GM23338 (cell line): Measurements from ENCODE around the gene EYA4. TPM values are rescaled to one million over a fixed set of nuclear protein-coding genes. Genes with fewer than 3 reads are reported as not detected.

Experiments
- ATAC-seq: fragments of 200-7000 bp; cut with Tn5 transposase; 3 replicates; pipeline ENCODE4 v1.9.1; 2020
- DNase-seq: peaks from one replicate; pipeline ENCODE4 v3.0.0-alpha.2; 2015; ENCODE audit warnings: low spot score
- H2AFZ ChIP-seq: fragments of 200-600 bp; sonication (generic); 2 replicates; pipeline ENCODE4 v1.8.0; 2016; ENCODE audit warnings: antibody characterized with exemption, mild to moderate bottlenecking, moderate library complexity
- H3F3A ChIP-seq: fragments of 200-600 bp; sonication (generic); replicated peaks from 2 replicates; pipeline ENCODE4 v1.8.0; 2017; ENCODE audit warnings: antibody characterized with exemption, mixed run types, low read depth
- H3K27ac ChIP-seq: fragments of 200-600 bp; sonication (generic); 2 replicates; pipeline ENCODE4 v1.6.1; 2016; ENCODE audit warnings: low read depth
- H3K27me3 ChIP-seq: fragments of 200-600 bp; sonication (generic); 2 replicates; pipeline ENCODE4 v1.8.0; 2016; ENCODE audit warnings: mild to moderate bottlenecking, mixed run types, moderate library complexity; ENCODE audit not compliant: insufficient read depth
- H3K36me3 ChIP-seq: fragments of 200-600 bp; sonication (generic); 2 replicates; pipeline ENCODE4 v1.8.0; 2016; ENCODE audit warnings: mild to moderate bottlenecking; ENCODE audit not compliant: insufficient read depth
- H3K4me1 ChIP-seq: fragments of 200-600 bp; sonication (generic); 2 replicates; pipeline ENCODE4 v1.8.0; 2016; ENCODE audit warnings: mild to moderate bottlenecking, moderate library complexity; ENCODE audit not compliant: insufficient read depth
- H3K4me2 ChIP-seq: fragments of 200-600 bp; sonication (generic); 2 replicates; pipeline ENCODE4 v1.7.1; 2017; ENCODE audit warnings: mixed run types
- H3K4me3 ChIP-seq: fragments of 200-600 bp; sonication (generic); 2 replicates; pipeline ENCODE4 v1.6.1; 2016; ENCODE audit warnings: mixed run types
- H3K79me2 ChIP-seq: fragments of 200-600 bp; sonication (generic); replicated peaks from 2 replicates; pipeline ENCODE4 v1.8.0; 2017; ENCODE audit warnings: mild to moderate bottlenecking; ENCODE audit not compliant: insufficient read depth
- H3K9me2 ChIP-seq: fragments of 200-600 bp; sonication (generic); 2 replicates; pipeline ENCODE4 v1.8.0; 2017; ENCODE audit not compliant: insufficient read depth
- H4K20me1 ChIP-seq: fragments of 200-600 bp; sonication (generic); replicated peaks from 2 replicates; pipeline ENCODE4 v1.8.0; 2017; ENCODE audit warnings: mild to moderate bottlenecking; ENCODE audit not compliant: insufficient read depth
- H3K27ac Mint-ChIP-seq: 2 replicates; pipeline ENCODE4 v1.8.0; 2020; ENCODE audit warnings: inconsistent platforms, mild to moderate bottlenecking, moderate library complexity, mixed read lengths
- H3K27me3 Mint-ChIP-seq: 3 replicates; pipeline ENCODE4 v1.8.0; 2022; ENCODE audit warnings: low read depth, mild to moderate bottlenecking, moderate library complexity, mixed read lengths, inconsistent platforms; ENCODE audit not compliant: insufficient read depth, poor library complexity
- H3K36me3 Mint-ChIP-seq: 3 replicates; pipeline ENCODE4 v1.8.0; 2021; ENCODE audit warnings: low read depth, mild to moderate bottlenecking, inconsistent platforms, moderate library complexity, mixed read lengths
- H3K4me1 Mint-ChIP-seq: 3 replicates; pipeline ENCODE4 v1.8.0; 2020; ENCODE audit warnings: mild to moderate bottlenecking, inconsistent platforms, mixed read lengths
- H3K4me3 Mint-ChIP-seq: 3 replicates; pipeline ENCODE4 v1.8.0; 2021; ENCODE audit warnings: moderate library complexity, mild to moderate bottlenecking, inconsistent platforms, mixed read lengths
- H3K9me3 Mint-ChIP-seq: 3 replicates; pipeline ENCODE4 v1.8.0; 2020; ENCODE audit warnings: moderate library complexity, mild to moderate bottlenecking, inconsistent platforms, mixed read lengths
- CREB1 ChIP-seq: fragments of 250-450 bp; sonication (Bioruptor Pico); IDR thresholded peaks from 2 replicates; pipeline ENCODE4 v1.5.0; 2020; ENCODE audit warnings: low read depth, mild to moderate bottlenecking, moderate library complexity
- ETS1 ChIP-seq: IDR thresholded peaks from 2 replicates; pipeline ENCODE4 v1.6.1; 2016; ENCODE audit warnings: antibody characterized with exemption
- EZH2 ChIP-seq: fragments of 200-600 bp; sonication (generic); IDR thresholded peaks from one replicate; pipeline ENCODE4 v1.8.0; 2017; ENCODE audit warnings: antibody characterized with exemption, mild to moderate bottlenecking, low read depth; ENCODE audit not compliant: unreplicated experiment
- EZH2phosphoT487 ChIP-seq: fragments of 200-600 bp; sonication (generic); IDR thresholded peaks from one replicate; pipeline ENCODE4 v1.8.1; 2018; ENCODE audit warnings: antibody characterized with exemption; ENCODE audit not compliant: unreplicated experiment
- JUNB ChIP-seq: IDR thresholded peaks from one replicate; pipeline ENCODE4 v1.6.1; 2016; ENCODE audit warnings: antibody characterized with exemption; ENCODE audit not compliant: unreplicated experiment
- NANOG ChIP-seq: IDR thresholded peaks from 2 replicates; pipeline ENCODE4 v1.6.1; 2016; ENCODE audit warnings: antibody characterized with exemption, borderline replicate concordance
- POLR2AphosphoS5 ChIP-seq: IDR thresholded peaks from 2 replicates; pipeline ENCODE4 v1.6.1; 2016; ENCODE audit warnings: antibody characterized with exemption, low read depth
- REST ChIP-seq: IDR thresholded peaks from one replicate; pipeline ENCODE4 v1.6.1; 2018; ENCODE audit warnings: antibody characterized with exemption; ENCODE audit not compliant: unreplicated experiment
- STAT1 ChIP-seq: IDR thresholded peaks from one replicate; pipeline ENCODE4 v1.6.1; 2016; ENCODE audit warnings: antibody characterized with exemption; ENCODE audit not compliant: unreplicated experiment
- ZNF114 ChIP-seq: fragments of 250-450 bp; sonication (Bioruptor Pico); IDR thresholded peaks from 2 replicates; pipeline ENCODE4 v1.5.0; 2020; ENCODE audit warnings: mild to moderate bottlenecking, moderate library complexity
- ZNF331 ChIP-seq: fragments of 250-450 bp; sonication (Bioruptor Pico); IDR thresholded peaks from 2 replicates; pipeline ENCODE4 v1.5.0; 2020; ENCODE audit warnings: low read depth, mild to moderate bottlenecking, moderate library complexity
- ZNF462 ChIP-seq: fragments of 250-450 bp; sonication (Bioruptor Pico); IDR thresholded peaks from 2 replicates; pipeline ENCODE4 v1.5.0; 2020; ENCODE audit warnings: mild to moderate bottlenecking, moderate library complexity
- polyA plus RNA-seq: library from polyadenylated mRNA; unstranded; fragments of >200 nt; fragmentation: Nextera tagmentation; extraction: Ambion mirVana; gene quantifications from 2 replicates; pipeline ENCODE4 v1.2.1, GENCODE V29; 2016
- total RNA-seq: library from RNA; depleted of rRNA; stranded (reverse); fragments of >200 nt; shearing (Covaris generic); gene quantifications from 2 replicates; pipeline ENCODE4 v1.2.3, GENCODE V29; 2014

The EYA4 gene
- total and polyA plus RNA-seq, 2 experiments from 2014 or later: 0.05 to 0.21 TPM

- TF ChIP-seq JUNB: no peak
- H3K36me3 ChIP-seq: no peaks in the 10 kb centered on the region
- Mint-ChIP-seq H3K36me3 (no peaks in the 10 kb centered on the region), H3K4me1 (no peaks in the 10 kb centered on the region), H3K9me3 (no peaks in the 10 kb centered on the region), H3K27ac (no peak overlapping the region), H3K4me3 (no peak overlapping the region), H3K27me3 (no peaks in the 10 kb centered on the region)
- H3K4me2 ChIP-seq: no peak overlapping the region
- H3F3A ChIP-seq: no peaks in the 10 kb centered on the region
- no peak overlapping the region for H2AFZ ChIP-seq
- DNase-seq (no peak), ATAC-seq (no peak)
- no peaks in the 10 kb centered on the region for H3K79me2 ChIP-seq
- H3K27ac ChIP-seq: no peak overlapping the region
- H3K4me3 ChIP-seq: no peak overlapping the region
- H3K9me2 ChIP-seq: no peaks in the 10 kb centered on the region
- no peaks in the 10 kb centered on the region for H3K27me3 ChIP-seq
- H4K20me1 ChIP-seq: no peaks in the 10 kb centered on the region
- H3K4me1 ChIP-seq: no peaks in the 10 kb centered on the region
These were observed 135.6 kb downstream of the EYA4 start for GRCh38 chr6:133376743-133377142.

- Histone ChIP-seq H3K4me1 (no peaks in the 10 kb centered on the region), H3K4me3 (no peak overlapping the region), H3K9me2 (no peaks in the 10 kb centered on the region), H3K27ac (no peak overlapping the region), H3K79me2 (no peaks in the 10 kb centered on the region), H3K36me3 (no peaks in the 10 kb centered on the region), H4K20me1 (no peaks in the 10 kb centered on the region), H3K27me3 (no peaks in the 10 kb centered on the region), H2AFZ (no peak overlapping the region), H3F3A (no peaks in the 10 kb centered on the region), H3K4me2 (no peak overlapping the region)
- DNase-seq (no peak), ATAC-seq (no peak)
- Mint-ChIP-seq H3K9me3 (no peaks in the 10 kb centered on the region), H3K4me1 (no peaks in the 10 kb centered on the region), H3K27ac (no peak overlapping the region), H3K36me3 (no peaks in the 10 kb centered on the region), H3K4me3 (no peak overlapping the region), H3K27me3 (no peaks in the 10 kb centered on the region)
- TF ChIP-seq ZNF114 (CRISPR knock-in tag) (no peak), ETS1 (no peak), CREB1 (no peak), ZNF331 (CRISPR knock-in tag) (no peak), STAT1 (no peak), EZH2phosphoT487 (no peak), ZNF462 (CRISPR knock-in tag) (no peak), EZH2 (no peak), JUNB (no peak), NANOG (no peak), REST (no peak), POLR2AphosphoS5 (no peak)
These were observed 136.1 kb downstream of the EYA4 start for GRCh38 chr6:133377219-133377618.
